CD4-positive, alpha-beta T cell treated with Interferon alpha-2 for 1 hour (primary cell): ENCODE results near the gene KLHL25.

Source experiments
- DNase-seq, 2 donors: peaks; one replicate each; pipeline ENCODE4 v3.0.0-alpha.2; 2020 to 2022

Gene KLHL25

DNA sequence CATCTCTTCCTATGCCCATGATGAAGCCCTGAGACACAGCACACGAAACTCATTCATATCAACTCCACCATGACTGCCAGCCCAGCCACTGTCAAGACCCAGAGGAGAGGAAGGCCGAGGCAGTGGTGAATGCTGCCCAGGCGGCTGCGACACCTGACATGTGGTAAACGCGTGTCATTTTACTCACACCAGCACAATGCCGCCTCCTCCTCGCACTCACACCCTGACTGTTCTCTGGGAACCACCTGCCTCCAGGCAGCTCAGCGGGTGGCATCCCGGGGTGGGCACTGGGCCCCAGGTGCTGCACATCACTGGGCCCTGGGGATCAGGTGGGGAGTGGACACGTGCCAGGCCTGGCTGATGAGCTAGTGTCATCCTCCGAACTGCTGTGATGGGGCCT, 21.5 kb downstream of the KLHL25 start:
- DNase-seq, result no peak

GRCh38 chr15:85772668-85773067, 22.1 kb downstream of the KLHL25 start:
- DNase-seq, result no peak

- no peak for DNase-seq
These were observed 22.8 kb downstream of the KLHL25 start for GRCh38 chr15:85771781-85772445.

DNA sequence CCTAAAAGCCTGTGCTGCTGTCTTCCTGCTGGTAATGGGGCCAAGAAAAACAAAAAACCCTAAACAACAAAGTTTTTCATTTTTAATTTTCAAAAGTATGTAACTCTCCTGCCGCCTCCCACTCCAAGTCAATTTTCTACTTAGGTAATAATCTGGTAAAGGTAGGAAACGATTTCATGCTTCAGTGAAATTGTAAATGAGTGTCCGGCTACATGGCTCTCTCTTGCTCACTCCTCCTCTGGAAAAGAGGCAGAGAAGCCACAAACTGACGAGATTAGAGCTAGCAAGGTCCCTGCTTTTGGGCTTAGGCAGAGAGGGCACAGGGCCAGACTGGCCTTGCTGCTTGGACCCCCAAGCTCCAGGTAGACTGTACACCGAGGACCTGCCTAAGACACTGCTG, 23.5 kb downstream of the KLHL25 start:
- no peak for DNase-seq

DNA sequence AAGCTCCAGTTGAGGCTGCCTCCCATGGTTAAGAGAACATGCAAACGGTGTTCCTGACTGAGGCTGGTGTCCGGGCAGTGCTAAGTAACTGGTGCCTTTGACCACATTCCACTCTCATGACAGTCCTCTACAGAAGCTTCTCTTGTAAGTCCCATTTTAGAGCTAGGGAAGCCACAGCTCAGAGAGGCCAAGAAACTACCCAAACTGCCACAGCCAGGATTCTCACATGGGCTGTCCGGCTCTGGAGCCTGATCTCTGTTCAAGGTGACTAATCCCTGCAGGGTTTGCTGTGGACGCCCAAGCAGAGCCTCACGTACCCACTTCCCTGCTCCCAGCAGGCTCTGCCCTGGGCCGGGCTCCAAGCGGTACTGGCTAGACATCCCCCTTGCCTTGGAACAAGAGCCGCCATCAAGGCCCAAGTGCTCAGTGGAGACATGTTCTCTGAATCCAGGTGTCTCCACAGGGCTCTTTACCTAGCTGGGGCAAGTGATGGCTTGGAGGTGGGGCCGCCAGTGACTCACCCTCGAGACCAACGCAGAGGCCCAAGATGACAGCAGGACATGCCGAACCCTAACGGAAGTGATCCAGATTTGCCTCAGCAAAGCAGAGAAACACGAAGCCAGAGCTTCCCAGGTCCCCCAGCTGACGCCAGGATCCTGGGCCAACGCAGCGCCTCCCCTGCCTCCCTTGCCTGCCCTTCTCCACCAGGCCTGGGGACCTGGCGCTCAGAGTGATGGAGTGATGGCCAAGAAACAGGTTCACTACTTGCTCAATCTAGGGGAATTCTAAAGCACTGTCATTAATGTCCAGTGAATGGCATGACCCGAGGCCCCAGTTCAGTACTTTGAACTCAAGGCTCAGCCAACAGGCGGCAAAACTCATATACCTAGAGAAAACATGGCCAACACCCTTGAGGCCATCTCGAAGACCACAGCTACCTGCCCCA, 24.4 kb downstream of the KLHL25 start:
- DNase-seq, result no peak

- DNase-seq, result no peak
These were observed 25.4 kb downstream of the KLHL25 start for GRCh38 chr15:85769182-85769900.

DNA sequence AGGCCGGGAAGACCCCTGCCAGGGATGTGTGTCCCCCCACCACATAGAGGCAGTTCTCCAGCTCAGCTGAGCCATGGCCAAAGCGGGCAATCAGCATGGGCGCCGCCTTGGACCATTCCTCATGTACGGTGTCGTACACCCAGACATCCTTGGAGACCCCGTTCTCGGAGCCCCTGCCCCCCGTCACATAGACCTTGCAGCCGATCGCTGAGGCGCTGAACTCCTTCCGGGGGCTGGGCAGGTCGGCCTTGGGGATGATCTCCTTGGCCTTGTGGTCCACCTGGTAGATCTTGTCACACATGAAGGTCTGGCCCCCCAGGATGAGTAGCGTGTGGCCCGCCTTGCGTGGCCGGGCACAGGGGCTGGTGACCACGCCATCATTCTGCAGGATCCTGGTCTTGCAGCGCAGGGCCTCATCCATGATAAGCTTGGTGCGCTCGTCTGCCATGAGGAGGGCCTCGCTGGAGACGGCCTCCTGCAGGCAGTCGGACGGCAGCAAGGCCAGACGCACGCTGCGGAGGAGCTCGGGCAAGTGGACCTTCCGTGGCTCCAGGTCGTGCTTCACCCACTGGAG, 26.0 kb downstream of the KLHL25 start:
- DNase-seq, result no peak

DNA sequence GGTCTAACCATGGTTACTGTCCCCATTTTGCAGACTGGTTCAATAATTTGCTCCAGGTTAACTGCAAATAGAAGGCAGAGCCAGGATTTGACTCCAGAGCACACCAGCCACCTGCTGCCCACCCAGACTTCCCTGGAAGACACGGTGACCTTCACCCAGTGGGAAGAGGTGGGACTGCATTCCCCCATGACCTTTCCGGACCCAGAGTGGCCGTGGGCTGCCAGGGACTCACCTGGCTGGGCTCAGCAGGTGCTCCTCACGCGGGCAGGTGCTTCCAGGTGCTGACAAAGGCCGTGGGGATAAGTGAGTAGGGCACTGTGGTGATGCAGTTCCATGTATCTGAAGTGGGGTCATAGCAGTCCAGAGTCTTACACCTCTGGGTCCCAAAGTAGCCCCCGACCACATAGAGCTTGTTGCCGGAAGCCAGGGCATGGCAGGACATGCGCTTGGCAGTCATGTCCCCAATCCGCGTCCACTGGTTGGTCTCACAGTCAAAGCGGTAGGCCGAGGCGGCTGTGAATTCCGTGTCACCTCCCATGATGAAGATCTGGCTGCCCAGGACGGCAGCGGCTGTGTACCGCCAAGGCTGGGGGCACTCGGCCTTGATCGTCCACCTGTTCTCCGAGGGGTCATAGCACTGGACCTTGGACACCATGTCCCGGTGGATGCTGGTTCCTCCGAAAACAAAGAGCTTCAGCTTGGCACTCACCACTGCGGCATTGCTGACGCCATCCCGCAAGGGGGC, 26.8 kb downstream of the KLHL25 start:
- no peak for DNase-seq

DNA sequence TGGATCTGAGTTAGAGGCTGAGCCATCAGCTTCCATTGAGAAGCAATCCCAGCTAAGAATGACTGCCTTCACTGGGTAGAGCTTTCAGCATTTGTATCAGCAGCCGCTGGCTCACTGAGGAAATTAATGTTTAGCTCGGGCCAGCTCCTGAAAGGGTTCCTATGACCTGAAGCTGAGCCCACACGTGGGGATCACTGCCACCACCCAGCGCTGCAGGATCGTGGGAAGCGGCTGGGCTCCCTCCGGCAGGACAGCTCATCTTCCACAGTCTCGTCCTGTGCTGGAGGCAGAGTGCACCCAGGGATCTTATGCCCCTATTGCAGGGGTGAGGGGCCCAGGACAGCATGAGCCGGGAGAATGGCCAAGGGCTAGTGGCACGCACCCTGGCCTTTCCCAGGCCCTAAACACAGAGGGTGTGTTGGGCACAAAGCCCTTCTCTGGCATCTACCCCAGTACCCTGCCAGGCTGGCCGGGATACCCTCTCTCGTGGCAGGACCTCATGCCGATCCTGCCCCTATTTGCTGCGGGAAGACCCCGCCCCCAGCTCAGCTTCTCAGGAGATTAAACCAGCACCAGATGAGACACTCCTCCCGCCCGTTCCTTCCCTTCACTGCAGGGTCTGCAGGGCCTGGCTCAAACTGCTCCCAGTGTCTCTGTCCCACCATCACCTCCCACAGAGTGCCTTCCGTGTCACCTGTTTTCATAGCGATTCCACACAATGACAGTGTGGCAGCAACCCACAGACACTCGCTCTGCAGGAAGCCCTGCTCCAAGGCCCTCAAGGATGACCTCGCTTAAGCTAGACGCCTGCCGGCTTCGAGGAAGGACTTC, 28.5 kb downstream of the KLHL25 start:
- no peak for DNase-seq

- DNase-seq, result no peak
These were observed 30.0 kb downstream of the KLHL25 start for GRCh38 chr15:85764649-85765277.

DNA sequence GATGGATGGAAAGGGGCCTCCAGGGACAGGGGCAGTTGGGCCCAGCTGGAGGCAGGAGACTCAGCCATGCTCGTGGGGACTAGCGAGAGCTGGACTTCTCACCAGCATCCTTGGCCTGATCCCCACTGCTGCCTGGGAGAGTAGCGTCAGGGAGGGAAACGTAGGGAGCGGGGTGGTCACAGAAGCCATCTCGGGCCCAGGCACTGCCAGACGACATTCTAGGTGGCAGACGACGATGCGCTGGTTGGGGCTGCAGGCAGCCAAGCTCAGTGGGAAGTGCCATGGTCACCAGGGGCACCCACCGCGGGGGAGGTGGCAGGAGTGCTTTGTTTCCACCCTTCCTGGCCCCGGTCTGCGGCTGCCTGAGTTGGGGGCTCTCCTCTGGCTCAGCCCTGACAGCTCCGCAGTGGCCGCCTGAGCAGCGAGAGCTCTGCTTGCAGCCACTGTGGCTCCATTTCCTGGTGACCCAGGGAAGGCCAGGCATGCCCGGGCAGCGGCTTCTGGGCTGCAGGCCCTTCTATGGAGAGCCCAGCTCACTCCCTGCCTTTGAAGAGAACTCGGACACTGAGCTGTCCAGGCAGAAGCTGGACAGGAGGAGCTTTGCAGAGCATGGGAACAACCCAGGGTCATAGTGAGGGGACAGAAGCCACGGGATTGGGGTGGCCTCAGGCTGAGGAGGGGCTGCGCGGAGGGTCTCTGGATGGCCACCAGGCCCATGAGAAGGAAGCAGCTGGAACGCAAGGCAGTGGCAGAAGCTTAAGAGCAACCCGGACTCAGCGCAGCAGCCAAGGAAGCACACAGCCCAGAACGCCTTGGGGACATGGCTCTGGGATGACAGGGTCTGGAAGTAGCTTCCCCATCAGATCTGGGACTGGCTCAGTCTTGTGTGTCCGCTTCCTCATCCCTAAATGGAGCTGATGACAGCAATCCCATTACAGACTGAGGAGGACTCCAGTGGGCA, 30.8 kb downstream of the KLHL25 start:
- no peak for DNase-seq

DNA sequence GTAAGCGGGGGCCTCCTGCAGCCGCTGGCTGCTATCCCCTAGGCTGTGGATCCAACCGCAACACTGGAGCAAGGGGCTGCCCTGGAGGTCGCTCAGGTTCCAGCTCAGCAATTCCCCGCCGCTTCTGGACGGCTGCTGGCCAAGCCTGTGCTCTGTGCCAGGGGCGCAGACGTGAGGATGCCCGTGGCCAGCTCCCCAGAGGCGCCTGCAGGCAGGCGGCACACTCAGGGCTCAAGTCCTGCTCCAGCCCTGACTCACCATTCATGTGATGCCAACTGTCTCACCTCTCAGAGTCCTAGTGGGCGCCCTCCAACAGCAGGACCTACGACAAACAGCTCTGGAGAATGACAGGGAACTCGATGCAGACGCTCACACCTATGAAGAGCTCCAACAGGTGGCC, 31.6 kb downstream of the KLHL25 start:
- DNase-seq, result no peak

GRCh38 chr15:85762756-85763127, 32.0 kb downstream of the KLHL25 start:
- no peak for DNase-seq

DNA sequence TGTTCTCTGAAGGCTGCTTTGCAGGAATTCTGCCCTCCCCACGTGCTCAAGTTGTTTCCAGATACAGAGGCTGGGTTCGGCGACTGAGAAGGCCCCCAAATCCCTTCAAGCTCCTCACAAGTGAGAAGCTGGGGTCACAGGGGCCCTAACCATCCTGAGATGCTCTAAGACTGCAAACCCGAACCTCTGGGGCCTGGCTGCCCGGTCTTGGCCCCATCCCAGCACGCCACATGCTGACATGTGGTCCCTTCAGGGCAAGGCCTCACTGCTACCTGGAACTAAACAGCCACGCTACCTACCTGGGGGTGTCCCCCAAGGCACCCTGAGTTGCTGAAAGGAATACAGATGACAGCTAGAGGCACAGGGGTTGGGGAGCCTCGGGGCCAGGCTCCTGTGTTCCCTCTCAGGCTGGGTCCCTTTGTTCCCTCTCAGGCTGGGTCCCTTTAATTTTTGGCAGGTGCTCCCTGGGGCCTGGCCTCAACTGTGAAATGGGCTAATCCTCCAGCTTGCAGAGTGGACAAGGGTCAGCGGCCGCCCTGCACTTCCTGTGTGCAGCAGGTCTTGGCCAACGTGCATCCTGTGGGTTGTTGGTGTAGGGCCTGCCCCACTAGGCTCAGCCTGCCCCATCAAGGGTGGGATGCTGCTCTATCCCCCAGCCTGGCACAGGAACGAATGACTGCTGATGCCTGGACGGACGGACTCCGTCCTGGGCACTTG, 32.5 kb downstream of the KLHL25 start:
- DNase-seq, result no peak

DNA sequence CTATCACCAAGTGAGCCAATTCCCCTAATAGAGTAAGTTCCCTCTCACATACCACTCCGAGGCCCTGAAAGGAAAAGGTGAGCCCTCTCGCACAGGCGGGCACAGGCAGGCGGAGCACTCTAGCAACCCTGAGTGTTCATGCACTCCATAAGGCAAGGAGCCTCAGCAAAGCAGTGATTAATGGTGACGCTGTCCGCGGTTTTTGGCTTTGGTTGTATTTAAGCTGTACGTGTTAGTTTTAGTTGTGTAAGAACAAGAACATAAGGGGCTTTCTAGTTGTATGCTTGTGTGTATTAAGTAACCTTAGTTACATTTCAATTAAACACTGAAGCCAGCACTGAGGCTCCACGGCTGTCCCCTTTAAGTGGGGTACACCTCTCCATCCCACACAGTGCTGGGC, 33.1 kb downstream of the KLHL25 start:
- no peak for DNase-seq

DNA sequence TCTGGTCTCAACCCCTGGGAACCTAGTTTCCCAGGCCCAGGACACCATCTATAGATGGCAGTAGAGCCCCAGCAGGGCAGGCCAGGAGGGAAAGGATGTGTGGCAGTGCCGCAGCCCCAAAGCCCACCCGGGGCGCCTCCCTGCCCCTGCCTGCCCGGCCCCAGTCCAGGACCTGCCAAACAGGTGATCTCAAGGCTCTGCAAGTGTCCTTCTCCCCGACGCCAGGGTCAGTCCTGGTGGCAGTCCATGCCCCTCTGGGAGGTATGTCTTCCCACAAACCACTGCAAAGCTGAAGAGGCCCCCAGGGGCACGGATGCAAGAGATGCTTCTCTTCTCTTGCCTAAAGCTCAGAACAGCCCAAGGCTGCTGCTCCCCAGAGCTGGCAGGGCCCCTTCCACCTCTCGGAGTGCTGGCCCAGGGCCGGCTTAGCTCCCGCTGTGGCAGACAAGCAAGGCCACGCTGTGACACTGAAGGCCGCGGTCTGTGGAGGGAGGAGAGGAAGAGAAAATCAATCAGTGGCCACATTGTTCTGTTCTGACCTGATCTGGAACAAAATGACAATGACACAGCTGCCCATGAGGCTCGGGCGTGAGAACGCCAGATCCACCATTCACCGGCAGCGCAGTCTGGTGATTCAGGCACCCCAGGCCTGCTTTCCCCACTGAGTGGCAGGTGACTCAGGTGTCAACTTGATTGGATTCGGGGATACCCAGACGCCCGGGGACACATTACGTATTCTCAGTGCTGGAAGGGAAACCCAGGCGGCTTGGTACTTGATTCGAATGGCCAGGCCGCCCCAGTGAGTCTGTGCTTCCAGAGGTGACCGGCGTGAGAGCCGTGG, 34.0 kb downstream of the KLHL25 start:
- DNase-seq, result no peak

DNA sequence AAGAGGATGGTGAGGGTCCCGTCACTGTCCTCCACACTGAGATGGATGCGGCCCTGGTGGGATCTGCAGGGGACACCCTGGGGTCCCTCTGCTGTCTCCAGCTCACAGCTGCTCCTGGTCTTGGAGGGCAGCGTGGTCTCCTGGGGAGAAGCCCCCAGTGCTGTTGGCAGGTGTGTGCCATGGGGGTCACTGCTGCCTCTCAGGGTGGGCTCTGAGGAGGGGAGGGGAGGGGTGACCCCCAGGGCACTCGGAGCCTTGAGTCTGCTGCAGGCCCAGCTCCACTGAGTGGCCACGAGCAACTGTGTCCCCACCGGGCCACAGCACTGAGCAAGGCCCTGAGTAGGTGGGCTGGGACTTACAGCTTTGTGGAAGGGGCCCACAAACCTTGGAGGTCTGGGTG, 34.7 kb downstream of the KLHL25 start:
- no peak for DNase-seq

DNA sequence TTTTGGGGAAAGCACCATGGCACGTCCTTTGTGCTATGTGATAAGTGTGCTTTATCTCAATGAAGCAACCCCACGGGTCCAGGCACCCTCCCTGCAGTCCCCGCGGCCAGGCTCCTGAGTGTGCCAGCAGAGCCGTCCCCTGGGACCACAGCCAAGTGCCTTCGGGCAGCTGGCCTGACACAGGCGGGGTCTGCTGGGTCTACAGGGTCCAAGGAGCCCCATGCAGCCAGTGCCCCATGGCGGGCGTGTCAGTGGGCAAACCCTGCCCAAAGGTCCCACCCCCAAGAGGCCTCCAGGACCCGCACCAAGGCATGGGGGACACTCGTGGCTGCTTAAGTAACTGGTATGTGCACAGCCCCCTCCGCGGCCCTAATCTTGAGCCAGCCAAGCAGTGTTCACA, 35.3 kb downstream of the KLHL25 start:
- no peak for DNase-seq
